Esophagus squamous epithelium (tissue), 5 donors: Measurements from ENCODE around the gene TRIM31. TPM values are rescaled to one million over a fixed set of nuclear protein-coding genes. Genes with fewer than 3 reads are reported as not detected.

ENCODE experiments used
- DNase-seq: peaks from one replicate; lab custom pipeline; 2025; lab: John Stamatoyannopoulos, UW
- H3K27ac ChIP-seq, 4 donors: fragments of 200-600 bp; sonication (generic); one replicate each; pipeline ENCODE4 v1.5.1; 2016 to 2019; ENCODE audit warnings: mild to moderate bottlenecking in 1 of 4
- H3K27me3 ChIP-seq, 4 donors: fragments of 200-600 bp; sonication (generic); 1 replicate in 3 of 4; 2 replicates in 1 of 4; pipeline versions ENCODE4 v1.5.1 to v1.6.0; 2017 to 2021; ENCODE audit warnings: antibody characterized with exemption in 1 of 4
- H3K36me3 ChIP-seq, 3 donors: fragments of 200-600 bp; sonication (generic); one replicate each; pipeline ENCODE4 v1.5.1; 2016 to 2019
- H3K4me1 ChIP-seq, 3 donors: fragments of 200-600 bp; sonication (generic); one replicate each; pipeline ENCODE4 v1.5.1; 2017 to 2019
- H3K4me3 ChIP-seq, 4 donors: fragments of 200-600 bp; sonication (generic); 1 replicate in 3 of 4; 2 replicates in 1 of 4; pipeline ENCODE4 v1.5.1; 2016 to 2019; ENCODE audit warnings: mild to moderate bottlenecking in 2 of 4, moderate library complexity in 1 of 4
- H3K9me3 ChIP-seq, 3 donors: fragments of 200-600 bp; sonication (generic); one replicate each; pipeline ENCODE4 v1.5.1; 2016 to 2019
- POLR2A ChIP-seq, 4 donors: fragments of 450-650 bp; IDR thresholded peaks; one replicate each; pipeline ENCODE4 v1.6.1; 2017; ENCODE audit warnings: antibody characterized with exemption in 4 of 4, mild to moderate bottlenecking in 4 of 4, moderate library complexity in 3 of 4
- WGBS, 2 donors: methylation state at CpG; one replicate each; pipeline ENCODE4 v1.1.5; 2018; 5-methylcytosine and 5-hydroxymethylcytosine counted together
- intact Hi-C: fragments of 100-400 bp; cut with DNase I; formaldehyde crosslinking; loops from one replicate; pipeline ENCODE4 v1.15.0; 2022
- total RNA-seq, 4 donors: library from RNA; depleted of rRNA; stranded (reverse); fragments of >200 nt; gene quantifications; one replicate each; pipeline ENCODE4 v1.1.0, GENCODE V29; 2016
- TF ChIP-seq, protein P1 (sequence below), 6 experiments: fragments of 450-650 bp in 4 of 6; fragments of 200-600 bp in 2 of 6; sonication (generic) in 2 of 6; IDR thresholded peaks; one replicate each; pipeline ENCODE4 v1.5.1; 2016 to 2019; ENCODE audit warnings: antibody characterized with exemption in 6 of 6, mild to moderate bottlenecking in 4 of 6, moderate library complexity in 4 of 6
- donor health status: DM: yes; HTN: yes; CAD: no.

TRIM31 gene
- total RNA-seq, 4 donors from 2014 or later, result 0.23 TPM; not detected in 3

DNA sequence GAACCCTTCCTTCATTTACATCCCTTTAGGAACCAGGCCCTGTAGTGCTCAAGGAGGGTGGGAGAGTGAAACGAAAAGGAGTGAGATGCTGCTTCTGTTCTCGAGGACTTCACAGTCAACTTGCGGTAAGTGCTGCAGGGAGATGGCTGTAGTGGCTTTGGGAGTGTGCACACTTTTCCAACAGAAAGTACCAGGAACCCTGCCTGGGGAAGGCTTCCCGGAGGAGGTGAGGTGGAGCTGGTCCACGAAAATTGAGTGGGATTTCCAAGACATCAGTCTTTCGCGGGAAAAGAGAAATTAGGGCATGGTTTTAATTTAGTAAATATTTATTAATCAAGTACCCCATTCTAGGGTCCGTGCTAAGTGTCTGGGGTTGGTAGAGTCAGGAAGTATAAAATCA, 12.7 kb downstream of the TRIM31 start:
- Histone ChIP-seq H3K27me3 (peaks cover 0 to 76% (median 0%) of the 10 kb centered on the region in 4 donors), H3K27ac (peak overlapping the region in 3 of 4 donors; percentile 83 to 89 (median 85)), H3K9me3 (no peaks in the 10 kb centered on the region), H3K4me1 (peaks cover 22 to 42% (median 27%) of the 10 kb centered on the region in 3 donors), H3K4me3 (peak overlapping the region; percentile 27 to 66 (median 48)), H3K36me3 (no peaks in the 10 kb centered on the region)
- TF ChIP-seq, protein P1, sequence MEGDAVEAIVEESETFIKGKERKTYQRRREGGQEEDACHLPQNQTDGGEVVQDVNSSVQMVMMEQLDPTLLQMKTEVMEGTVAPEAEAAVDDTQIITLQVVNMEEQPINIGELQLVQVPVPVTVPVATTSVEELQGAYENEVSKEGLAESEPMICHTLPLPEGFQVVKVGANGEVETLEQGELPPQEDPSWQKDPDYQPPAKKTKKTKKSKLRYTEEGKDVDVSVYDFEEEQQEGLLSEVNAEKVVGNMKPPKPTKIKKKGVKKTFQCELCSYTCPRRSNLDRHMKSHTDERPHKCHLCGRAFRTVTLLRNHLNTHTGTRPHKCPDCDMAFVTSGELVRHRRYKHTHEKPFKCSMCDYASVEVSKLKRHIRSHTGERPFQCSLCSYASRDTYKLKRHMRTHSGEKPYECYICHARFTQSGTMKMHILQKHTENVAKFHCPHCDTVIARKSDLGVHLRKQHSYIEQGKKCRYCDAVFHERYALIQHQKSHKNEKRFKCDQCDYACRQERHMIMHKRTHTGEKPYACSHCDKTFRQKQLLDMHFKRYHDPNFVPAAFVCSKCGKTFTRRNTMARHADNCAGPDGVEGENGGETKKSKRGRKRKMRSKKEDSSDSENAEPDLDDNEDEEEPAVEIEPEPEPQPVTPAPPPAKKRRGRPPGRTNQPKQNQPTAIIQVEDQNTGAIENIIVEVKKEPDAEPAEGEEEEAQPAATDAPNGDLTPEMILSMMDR (IDR thresholded peaks at IDR 0.05), result no peak
- 39 to 43% methylated on average over 8 of the region's 8 CpGs for WGBS, 2 donors
- no peak for DNase-seq
- intact Hi-C loops, result no loop called here

DNA sequence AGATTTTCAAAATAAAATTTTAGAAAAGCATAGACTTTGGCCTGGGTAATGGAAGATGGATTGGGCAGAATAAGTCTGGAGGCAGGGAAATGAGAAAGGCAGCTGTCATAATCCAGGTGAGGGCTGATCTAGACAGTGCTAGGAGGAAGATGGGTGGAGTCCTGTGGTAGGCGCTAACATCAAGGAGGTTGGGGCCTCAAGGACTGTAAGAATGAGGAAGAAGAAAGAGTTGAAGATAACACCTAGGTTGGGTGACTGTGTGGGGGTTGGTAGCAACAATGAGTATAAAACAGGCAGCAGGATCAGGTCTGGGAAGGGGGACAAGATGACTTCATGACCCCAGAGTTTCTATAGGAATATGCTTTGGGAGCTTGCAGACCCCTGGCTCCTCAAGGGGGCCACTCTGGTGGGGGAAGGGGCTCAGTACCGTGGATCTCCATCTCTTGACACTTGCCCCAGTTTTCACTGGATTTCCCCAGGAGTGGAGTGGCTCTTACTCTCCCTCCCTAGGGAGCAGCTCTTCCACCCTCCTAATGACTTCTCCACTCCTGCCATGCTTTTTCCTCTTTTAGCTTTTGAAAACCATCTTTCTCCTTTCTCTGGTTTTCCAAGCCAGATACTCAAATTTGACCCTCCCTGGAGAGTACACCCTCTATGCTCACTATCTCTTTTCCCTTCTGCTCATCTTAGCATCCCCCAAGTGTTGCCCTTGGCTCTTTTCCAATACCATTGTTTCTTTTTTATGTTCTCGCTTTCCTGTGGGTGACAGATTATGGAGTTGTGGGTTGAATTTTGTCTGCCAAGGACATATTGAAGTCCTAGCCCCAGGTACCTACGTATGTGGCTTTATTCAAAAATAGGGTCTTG, 14.8 kb downstream of the TRIM31 start:
- TF ChIP-seq, protein P1 (IDR thresholded peaks at IDR 0.05), result no peak
- TF ChIP-seq POLR2A (IDR thresholded peaks at IDR 0.05), result no peak
- no peak overlapping the region for H3K4me3 ChIP-seq
- H3K36me3 ChIP-seq, result no peaks in the 10 kb centered on the region
- WGBS, 2 donors, result 72 to 73% methylated on average over 4 of the region's 4 CpGs
- H3K9me3 ChIP-seq, result no peaks in the 10 kb centered on the region
- no peak overlapping the region for H3K27ac ChIP-seq
- H3K4me1 ChIP-seq, result peaks cover 22 to 33% (median 23%) of the 10 kb centered on the region in 3 donors
- peaks cover 0 to 80% (median 0%) of the 10 kb centered on the region in 4 donors for H3K27me3 ChIP-seq
- intact Hi-C loops, result no loop called here
- DNase-seq, result no peak

DNA sequence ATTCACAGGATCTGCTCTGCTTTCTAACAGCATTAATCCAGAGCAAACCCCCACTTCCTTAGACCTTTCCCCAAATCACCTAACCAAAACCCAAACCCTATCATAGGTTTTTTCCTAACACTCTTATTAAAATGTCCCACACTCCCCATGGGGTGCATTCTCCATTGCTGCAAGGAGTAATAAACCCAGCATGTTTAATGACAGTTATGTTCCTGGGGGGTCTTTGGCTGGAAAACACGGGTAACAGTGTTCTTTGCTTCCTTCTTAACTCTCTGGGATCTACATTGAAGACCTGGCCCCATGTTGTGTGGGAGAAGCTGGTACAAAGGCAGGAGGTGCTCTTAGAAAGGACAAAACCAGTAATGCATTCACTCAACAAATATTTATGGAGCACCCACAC, 16.1 kb downstream of the TRIM31 start:
- 67 to 73% methylated on average over 1 of the region's 1 CpG for WGBS, 2 donors
- Histone ChIP-seq H3K36me3 (no peaks in the 10 kb centered on the region), H3K4me1 (peaks cover 14 to 25% (median 16%) of the 10 kb centered on the region in 3 donors), H3K9me3 (no peaks in the 10 kb centered on the region), H3K27ac (no peak overlapping the region), H3K27me3 (peaks cover 0 to 94% (median 0%) of the 10 kb centered on the region in 4 donors), H3K4me3 (no peak overlapping the region)
- intact Hi-C loops, result no loop called here
- TF ChIP-seq, protein P1 (IDR thresholded peaks at IDR 0.05), result no peak
- TF ChIP-seq POLR2A (IDR thresholded peaks at IDR 0.05), result no peak
- no peak for DNase-seq

DNA sequence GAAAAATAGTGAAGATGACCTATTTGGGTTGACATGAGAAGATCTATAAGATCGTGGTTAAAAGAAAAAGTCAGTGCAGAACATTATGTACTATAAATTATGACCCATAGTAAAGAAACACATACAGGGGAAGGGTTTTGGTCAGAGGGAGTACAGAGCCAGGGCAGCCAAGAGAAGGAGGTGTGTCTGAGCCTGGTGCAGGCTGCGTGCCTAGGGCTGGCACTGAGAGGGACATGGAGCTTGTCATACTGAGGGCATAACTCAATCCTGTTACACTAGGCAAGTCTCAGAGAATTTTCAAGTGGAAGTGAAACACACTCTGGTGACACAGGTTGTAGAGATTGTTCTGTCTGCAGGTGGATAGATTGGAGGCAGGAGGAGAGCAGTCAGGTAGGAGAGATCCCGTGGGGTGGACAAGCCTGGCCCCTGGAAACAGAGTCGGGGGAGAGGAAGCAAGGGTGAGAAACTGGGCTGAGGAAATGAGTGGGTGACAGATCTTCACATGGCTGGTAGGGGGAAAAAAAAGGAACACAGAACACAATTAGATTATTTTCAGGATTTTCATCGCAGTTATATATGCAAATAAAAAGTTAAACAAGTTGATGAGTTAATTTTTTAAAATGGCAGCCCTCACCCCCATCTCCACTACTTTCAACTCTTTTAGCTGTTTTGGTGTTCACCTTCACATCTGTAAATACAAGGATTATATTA, 18.8 kb downstream of the TRIM31 start:
- no peaks in the 10 kb centered on the region for H3K9me3 ChIP-seq
- no peak for DNase-seq
- H3K4me1 ChIP-seq, result peaks cover 0 to 13% (median 0%) of the 10 kb centered on the region in 3 donors
- TF ChIP-seq POLR2A (IDR thresholded peaks at IDR 0.05), result no peak
- TF ChIP-seq, protein P1 (IDR thresholded peaks at IDR 0.05), result no peak
- H3K27me3 ChIP-seq, result peaks cover 0 to 97% (median 0%) of the 10 kb centered on the region in 4 donors
- intact Hi-C loops, result no loop called here
- H3K27ac ChIP-seq, result no peak overlapping the region
- H3K4me3 ChIP-seq, result no peak overlapping the region
- 62 to 77% methylated on average over 5 of the region's 5 CpGs for WGBS, 2 donors
- no peaks in the 10 kb centered on the region for H3K36me3 ChIP-seq
